ENCODE measurements around the gene HSD11B2.

The HSD11B2 gene

DNA sequence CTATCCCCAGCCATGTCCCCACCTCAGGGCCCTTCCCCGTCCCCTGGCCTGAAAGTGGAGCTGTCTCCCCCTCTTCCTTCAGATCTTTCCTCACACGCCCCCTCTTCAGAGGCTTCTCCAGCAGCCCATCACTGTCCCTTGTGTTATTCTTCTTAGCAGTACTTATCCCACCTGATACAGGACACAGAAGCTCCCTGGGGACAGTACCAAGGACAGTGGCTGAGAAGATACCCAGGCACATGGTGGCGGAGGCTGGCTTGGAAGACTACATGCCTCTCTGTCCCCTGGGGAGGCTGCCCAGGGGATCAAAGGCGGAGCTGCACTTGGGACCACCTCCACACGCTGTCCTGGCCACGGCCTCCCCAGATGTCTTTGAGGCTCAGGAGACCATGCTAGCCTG is 23.9 kb downstream of the HSD11B2 start:
- DNase-seq, result no peak

DNA sequence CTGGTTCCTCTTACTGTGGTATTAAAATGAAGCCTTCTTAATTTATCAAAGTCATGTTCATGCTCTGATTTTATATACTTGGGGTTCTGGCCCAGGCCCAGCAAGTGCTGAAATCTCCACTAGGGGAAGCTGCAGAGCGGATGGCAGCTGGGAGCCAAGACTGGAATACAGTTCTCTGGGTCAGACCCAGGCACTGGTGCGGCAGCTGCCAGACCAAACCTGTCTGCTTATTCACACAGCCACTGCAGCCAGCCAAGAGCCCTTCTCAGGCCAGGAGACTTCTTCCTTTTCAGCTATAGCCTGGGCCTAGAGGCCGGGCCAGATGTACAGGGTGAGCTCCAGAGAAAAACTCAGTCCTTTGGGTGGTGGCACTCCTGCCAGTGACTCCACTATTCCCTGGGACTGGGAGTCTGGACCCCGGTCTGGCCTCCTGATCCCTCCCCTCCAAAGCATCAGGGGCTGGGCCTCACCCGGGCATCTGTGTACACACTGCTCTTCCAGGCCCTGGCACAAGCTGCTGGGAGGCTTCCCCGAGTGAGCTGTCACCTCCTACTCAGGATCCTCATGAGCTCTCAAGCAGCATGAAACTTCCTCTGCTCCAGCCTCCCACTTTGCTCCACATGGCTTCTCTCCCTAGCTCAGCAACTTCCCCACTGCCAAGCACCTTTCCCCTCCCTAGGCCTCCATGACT is 25.6 kb downstream of the HSD11B2 start:
- no peak for DNase-seq

DNA sequence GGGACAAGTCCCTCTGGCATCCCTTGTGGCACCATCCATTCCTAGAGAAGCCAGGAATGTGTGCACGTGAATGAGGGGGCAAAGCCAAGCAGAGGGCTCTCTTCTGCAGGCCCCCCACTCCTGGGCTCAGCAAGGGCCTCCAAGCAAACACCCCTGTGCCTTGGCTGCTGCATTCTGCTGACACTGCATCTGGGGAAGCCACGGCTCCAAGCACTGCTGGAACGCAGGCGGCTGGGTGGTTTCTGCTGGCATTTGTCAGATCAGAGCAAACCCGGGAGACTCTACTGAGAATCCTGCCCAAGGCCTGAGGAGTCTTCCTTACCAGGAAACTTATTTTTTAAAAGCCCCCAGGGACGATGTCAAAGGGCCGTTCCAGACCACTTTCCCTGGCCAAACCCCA is 26.7 kb downstream of the HSD11B2 start:
- no peak for DNase-seq

DNA sequence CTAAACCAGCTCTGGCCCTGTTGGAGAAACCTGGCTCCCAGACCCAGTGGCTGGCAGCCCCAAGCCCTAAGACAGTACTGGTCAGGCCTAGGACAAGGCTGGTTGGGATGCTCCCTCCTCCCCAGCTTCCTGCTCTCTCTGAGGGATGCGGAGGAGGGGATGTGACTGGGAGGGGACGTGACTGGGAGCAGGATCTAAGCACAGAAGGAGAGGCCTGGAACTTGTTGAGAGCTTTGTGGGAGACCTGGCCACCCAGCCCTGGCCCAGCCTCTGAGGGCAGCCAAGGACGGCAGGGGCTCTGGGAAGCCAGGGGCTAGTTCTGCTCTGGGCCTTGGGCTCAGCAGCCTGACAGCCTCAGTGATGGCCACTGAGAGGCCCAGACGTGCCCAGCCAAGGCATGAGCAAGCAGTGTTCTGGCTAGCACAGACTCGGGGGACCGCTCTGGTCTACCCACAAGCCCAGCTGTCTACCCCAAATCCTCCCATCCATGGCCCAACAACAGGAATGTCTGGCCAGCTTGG is 27.3 kb downstream of the HSD11B2 start:
- no peak for DNase-seq

DNA sequence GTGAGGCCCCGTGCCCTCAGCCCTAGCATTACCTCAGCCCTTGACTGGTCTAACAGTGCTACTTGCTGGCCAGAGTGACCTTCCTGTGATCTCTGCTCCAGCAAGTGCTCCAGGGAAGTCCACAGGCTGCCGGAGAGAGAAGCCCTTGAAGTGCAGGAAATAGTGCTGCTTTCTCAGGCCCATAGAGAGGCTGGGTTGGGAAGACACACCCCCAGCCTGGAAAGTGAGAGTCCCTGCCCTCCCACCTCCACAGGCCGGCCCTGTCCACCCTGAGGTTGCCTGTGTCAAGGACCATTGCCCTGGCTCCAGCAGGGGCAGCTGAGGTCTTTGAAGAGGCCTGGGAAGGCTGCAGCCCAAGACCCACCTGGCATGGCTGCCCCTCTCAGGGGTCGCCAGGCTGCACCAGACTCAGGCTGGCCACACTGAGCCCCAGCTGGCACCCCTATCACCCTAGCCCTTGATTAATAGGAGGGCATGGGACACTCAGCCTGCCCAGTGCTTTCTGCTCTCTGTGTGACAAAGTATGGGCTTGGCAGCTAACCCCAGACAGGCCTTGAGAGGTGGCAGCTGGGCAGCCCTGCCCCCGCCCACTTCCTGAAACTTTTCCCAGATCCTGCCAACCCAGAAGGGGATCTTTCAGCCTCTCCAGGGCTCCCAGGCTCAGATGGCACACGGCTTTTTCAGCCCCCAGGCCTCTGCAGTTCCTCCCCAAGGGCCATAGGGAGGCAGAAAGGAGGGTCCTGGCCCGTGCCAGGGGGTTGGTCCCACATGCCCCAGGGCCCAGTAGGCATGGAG is 28.3 kb downstream of the HSD11B2 start:
- DNase-seq, result no peak

DNA sequence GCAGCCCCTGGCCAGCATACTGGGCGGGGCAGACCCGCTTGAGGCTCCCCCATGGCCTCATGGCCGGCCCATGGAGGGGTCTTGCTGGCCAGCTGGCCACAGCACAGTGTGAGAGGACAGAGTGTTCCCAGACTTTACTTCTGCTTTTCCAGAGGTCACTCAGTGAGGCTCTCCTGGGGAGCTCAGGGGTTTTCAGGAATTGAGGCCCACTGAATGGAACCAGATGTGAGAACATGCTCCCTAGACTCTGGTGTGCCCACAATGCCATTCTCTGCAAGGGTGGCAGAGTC is 28.9 kb downstream of the HSD11B2 start:
- no peak for DNase-seq

DNA sequence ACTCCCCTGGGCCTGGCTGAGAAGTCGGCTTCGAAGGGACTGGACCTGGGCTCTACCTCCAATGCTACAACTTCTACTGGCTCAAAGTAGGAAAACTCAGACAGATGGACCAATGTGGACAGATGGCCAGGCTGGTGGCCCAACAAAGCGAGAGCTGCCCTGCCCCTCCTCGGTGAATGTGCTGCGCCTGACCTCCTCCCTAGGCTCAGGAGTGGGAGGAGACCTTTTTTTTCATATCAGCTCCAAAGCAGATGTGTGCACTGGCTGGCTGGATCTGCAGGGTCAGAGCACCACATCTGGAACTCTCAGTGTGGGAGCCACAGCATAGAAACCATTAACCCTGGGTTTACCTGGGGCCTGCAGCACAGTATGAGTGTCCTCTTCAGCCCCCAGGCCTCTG is 29.2 kb downstream of the HSD11B2 start:
- no peak for DNase-seq

DNA sequence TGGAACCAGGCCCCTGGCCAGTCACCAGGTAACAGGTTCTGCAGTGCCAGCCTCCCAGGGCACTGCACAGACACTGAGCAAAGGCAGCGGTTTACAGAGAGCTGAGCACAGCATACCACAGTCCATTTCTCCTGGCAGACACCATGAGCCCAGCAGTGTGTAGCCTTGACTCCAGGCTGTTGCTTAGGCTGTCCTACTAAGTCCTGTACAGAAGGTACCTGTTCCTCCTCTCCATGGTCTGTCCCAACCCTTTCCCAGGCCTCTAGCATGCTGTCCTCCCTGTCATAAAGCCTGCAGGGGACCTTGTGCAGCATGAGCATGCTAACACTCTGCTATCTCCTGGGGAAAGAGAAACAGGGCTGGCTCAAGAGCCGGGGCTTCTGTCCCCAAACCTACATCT is 30.0 kb downstream of the HSD11B2 start:
- DNase-seq, result no peak

DNA sequence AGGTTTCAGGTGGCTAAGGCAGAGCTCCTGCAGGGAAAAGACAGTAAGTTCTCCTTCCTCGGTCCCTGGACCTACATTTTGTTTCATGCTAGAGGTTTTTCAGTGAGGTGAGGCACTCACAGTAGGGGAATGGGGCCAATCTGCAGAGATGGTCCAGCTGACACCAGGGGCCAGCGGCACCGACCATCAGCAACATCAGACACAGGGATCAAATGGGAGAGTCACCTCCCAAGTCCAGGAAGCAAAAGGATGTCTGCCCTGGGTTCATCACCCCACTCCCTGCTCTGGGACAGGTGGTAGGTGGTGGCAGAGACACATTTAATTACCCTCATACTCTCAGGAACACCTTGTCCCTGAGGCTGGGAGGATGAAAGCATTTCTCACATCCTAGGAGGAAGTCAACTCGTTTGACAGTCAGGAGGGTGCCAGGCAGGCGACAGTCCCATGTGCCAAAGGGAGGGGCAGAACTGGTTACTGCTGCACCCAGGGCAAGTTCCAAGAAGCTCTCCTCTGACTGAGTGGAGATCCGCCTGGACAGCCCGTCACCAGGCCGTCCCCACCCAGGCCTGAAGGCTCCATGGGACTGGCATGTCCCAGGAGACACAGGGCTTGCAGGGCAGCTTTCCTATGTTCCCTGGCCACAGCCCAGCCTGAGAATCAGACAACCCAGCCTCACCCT is 30.8 kb downstream of the HSD11B2 start:
- no peak for DNase-seq

DNA sequence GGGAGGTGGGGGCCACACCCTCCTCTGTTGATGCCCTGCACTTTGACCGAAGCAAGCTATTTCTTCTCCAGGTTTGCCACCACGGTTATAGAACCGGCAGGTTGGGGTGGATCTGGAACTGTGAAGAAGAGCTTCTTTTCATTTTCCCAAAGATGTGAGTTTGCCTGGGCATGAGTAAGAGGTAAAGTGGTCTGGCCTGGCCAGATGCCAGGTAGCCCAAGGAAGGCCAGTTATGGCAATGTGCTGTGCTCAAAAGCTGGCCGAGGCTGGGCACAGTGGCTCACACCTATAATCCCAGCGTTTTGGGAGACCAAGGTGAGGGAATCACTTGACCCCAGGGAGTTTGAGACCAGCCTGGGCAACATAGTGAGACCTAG is 31.3 kb downstream of the HSD11B2 start:
- no peak for DNase-seq

DNA sequence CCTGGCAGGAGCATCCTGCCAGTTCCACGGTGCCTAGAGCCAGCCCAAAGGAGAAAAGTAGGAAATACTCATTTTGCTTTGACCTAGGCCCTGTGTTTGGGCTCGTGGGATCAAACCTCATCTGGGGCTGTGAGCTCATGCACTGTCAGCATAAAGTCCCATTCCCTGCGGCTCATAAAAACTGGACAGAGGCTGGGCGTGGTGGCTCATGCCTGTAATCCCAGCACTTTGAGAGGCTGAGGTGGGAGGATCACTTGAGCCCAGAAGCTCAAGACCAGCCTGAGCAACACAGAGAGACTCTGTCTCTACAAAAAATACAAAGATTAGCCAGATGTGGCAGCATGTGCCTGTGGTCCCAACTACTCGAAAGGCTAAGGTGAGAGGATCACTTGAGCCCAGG is 32.1 kb downstream of the HSD11B2 start:
- DNase-seq, result no peak

DNA sequence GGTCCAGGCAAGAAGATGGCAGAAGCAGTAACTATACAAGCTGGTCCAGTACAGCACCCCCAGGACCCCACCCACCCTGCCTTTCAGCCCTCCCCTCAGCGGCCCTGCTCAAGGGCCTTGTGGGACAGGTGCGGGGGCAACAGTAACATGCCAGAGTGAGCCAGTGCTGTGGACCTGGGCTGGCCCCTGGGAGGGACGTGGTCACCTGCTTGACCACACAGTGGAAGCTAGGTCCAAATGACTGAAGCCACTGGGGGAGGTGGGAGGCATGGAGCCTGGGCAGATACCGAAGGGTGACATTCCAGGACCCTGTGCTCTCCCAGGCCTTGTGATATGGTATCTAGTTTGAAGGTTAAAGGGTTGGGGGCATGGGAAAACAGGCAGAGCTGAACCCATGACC is 32.8 kb downstream of the HSD11B2 start:
- no peak for DNase-seq

DNA sequence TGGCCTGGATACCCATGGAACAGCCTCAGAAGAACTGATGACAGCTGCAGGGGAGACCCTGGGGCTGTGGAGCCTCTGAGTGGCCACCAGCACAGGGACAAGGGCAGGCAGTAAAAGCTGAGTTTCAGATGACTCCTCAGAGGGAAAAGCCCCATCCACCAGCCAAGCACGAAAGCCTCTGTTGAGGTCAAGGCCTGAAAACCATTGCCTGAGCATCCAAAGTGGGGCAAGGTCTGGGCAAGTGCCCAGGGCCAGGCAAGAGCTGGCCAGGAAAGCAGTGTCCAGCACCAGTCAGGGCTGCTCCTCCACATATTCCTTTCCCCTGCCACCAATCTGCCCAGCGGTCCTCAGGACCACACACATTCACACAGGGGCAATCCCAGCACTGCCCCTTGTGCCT is 33.6 kb downstream of the HSD11B2 start:
- no peak for DNase-seq

DNA sequence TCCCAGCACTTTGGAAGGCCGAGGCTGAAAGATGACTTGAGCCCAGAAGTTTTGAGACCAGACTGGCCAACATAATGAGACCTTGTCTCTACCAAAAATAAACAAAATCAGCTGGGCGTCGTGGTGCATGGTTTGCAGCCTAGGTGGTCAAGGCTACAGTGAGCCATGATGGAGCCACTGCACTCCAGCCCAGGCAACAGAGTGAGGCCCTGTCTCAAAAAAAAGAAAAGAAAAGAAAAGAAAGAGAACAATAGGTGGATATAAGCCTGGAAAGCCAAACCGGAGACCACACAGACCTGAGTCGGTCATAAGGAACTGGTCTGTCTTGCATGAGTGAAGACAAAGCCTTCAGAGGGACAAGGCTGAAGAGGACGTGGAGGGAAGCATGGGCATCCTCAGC is 35.7 kb downstream of the HSD11B2 start:
- DNase-seq, result no peak

DNA sequence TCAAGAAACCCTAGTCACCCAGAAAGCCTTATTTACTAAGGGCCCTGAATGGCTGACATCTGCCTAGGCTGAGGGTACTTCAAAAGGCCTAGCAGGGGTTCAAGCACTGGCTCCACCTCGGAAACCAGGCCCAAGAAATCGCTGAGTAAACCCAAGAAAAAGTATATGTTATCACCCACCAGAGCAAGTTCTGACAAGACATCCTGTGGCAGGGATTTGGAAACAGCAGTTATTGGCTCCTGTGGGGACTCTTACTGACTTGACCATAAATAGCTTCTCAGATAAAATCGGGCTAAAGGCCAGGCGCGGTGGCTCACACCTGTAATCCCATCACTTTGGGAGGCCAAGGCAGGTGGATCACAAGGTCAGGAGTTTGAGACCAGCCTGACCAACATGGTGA is 37.8 kb downstream of the HSD11B2 start:
- no peak for DNase-seq

DNA sequence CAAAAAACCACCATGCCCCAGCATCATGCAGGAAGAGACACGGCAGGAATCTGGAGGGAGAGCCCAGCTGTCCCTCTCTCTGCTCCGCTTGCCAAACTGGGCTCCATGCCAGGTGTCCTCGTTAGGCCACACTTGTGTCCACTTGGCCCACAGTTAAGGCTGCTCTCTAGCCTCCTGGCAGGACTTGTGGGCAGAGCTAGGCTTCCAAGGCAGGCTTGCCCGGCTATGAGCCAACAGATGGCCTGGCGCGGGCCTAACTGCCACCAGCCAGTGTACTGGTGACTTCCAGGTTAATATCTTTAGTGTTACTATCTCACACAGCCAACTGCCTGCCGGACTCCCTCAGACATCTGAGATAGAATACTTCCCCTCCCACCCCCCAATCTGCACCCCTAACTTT is 39.4 kb downstream of the HSD11B2 start:
- DNase-seq, result peak; percentile 27

DNA sequence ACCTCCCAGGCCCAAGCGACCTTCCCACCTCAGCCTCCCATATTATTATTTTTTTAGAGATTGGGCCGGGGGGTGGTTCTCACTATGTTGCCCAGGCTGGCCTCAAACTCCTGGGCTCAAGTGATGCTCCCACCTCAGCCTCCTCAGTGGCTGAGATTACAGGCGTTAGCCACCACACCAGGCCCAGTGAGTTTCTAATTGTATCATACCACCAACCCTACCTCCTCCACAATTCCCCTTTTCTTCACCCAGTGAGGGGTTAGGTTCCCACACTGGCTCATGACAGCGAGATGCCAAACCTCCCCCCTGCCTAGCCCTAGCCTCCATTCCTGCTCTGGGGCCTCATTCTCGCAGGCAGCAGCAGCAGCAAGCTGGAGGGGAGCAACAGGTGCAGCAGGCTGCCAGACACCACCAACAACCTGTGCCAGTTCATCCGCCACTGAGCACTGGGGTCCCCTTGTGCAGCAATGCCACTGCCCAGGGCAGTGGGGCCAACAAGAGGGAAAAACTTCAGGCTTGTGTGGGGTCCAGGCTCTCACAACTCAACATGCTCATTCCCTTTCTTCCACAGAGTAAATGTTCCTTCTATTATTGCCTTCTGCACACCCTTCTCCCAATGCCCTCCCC is 41.0 kb downstream of the HSD11B2 start:
- DNase-seq, result no peak

DNA sequence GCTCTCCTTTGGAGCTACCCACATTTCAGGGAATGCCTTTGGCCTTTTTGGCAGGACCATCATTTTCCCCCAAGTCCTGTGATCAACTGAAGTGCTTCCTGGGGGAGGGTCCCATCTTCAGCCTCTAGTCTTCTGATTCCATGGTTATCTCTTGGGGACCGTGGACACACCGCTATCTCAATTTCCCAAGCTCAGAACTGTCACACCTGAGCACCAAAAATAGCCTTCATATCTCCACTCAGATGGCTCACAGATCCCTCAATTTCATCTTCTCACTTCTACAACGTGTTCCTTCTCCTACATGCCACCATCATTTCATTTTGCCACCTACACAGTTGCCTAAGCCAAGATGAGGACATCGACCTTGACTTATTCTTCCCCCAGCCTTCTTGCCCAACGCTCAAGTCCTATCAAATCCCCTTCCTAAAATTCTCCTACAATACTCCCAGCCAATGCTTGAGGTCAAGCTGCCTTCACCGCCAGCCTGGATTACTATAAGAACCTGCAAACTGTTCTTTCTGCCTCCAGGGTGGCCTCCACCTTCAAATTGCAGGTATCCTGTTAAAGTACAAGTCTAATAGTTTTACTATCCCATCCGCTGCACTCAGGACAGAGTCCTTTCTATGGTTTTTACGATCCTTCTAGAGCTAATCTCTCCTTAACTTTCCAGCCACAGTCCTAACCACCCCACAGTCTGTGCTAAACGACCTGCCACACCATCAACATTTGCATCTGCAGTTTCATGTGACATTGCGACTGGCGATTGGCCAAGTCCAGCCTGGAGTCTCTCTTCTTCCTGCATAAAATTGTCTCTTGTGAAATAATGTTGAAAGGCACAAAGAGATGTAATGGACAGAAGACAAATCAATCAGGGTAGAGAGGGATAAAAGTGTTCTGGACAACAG is 43.9 kb downstream of the HSD11B2 start:
- DNase-seq, result no peak

DNA sequence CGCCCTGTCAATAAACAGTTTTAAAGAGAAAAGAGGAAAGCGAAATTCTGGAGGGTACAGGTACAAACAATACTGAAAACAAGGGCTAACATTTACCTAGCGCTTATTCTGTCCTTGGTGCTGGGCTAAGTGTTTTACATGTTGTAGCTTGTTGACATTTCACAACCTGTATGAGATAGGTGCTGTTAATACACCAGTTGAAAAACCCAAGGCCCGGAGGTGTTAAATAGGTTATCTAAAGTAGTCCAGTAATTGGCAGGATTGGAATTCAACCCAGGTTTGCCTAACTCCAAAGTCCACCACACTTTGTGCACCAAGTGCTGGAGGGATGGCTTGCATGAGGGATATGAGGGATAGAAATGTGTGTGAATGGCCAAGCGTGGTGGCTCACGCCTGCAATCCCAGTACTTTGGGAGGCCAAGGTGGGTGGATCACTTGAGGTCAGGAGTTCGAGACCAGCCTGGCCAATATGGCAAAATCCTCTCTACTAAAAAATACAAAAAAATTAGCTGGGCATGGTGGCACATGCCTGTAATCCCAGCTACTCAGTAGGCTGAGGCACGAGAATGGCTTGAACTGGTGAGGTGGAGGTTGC is 47.1 kb downstream of the HSD11B2 start:
- no peak for DNase-seq

DNA sequence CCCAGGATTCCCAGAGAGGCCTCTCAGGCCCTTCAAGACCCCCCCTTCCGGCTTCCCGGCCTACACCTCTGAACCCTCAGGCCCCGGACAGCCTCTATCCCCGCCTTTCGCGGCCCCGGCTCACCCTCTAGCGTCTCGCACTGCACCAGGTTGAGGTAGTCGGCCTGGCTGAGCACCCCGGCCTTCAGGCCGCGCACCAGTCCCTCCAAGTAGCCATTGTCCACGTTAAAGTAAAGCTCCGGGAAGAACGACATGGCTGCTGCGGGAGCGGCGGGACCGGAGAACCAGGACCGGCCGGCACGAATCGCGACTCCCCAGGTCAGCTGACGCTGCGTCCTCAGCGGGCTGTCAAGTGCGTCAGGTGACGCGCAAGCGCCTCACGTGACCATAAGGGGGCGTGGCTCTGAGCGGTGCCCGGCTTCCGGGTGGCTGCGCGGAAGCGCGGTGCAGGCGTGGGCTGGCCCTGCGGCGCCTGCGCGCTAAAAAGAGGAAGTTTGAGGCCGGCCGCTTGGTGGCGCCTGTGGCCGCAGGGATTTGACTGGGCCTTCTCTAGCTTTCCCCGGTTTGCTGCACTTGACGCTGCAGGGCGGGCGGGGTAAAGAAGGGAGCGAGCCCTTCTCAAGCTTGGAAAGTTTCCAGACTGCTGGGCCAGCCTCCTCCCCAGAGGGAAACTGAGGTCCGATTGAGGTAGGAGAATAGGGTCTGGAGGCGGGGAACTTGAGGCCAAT is 50.1 kb downstream of the HSD11B2 start, which contains the start of gene ATP6V0D1:
TSS of gene ATP6V0D1 (minus strand) at position 325 of the 728 bp plus-strand sequence. CDS start at position 254, 71 bp downstream.
- DNase-seq, result peak; percentile 91

DNA sequence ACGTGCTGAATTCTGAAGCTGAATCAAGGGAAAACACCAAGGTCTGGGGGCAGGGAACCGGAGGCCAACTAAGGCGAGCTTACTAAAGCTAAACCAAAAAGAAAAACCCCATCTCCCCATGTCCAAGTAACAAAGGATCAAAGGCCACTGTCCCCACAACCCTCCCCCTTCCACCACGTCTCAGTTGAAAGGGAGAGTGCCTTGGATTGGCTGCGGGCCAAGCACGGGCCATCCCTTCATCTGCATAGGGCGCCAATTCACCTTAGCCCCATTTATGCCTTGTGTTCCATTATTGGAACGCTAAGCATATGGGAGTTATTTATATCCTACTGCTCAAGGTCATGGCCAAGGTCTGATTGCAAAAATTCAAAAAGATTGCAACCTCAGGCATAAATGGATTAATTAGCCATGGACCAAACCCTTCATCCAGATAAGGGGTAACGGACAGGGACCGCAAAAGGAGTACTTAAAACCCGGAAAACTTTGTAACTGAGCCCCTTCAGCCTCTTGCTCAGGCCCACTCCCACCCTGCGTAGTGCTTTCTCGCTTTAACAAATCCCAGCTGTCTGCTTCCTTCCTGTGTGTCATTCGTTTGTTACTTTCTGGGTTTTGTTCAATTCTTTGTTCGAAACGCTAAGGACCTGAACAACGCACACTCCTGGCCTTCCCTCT is 50.8 kb downstream of the HSD11B2 start:
- no peak for DNase-seq

All from NCI-H774 (cell line).